SK-N-SH treated with all-trans-retinoic acid at 6 μM for 48 hours (cell line): ENCODE results near the gene KIF3B.

Experiments
- ATAC-seq: fragments of 200-7000 bp; cut with Tn5 transposase; 3 replicates; pipeline ENCODE4 v1.9.1; 2020; ENCODE audit warnings: mild to moderate bottlenecking, moderate library complexity
- ARNTL ChIP-seq: fragments of 450-650 bp; formaldehyde crosslinking; IDR thresholded peaks from 2 replicates; pipeline ENCODE4 v1.5.0; 2020; ENCODE audit warnings: low read depth, mild to moderate bottlenecking, moderate library complexity, borderline replicate concordance
- CSDC2 ChIP-seq: fragments of 250-450 bp; sonication (Bioruptor Pico); IDR thresholded peaks from 2 replicates; pipeline ENCODE4 v1.5.0; 2020; ENCODE audit warnings: mild to moderate bottlenecking, moderate library complexity
- GLIS3 ChIP-seq: fragments of 250-450 bp; sonication (Bioruptor Pico); IDR thresholded peaks from 2 replicates; pipeline ENCODE4 v1.5.0; 2020; ENCODE audit warnings: mild to moderate bottlenecking, moderate library complexity
- ISL1 ChIP-seq: fragments of 250-450 bp; sonication (Bioruptor Pico); IDR thresholded peaks from 2 replicates; pipeline ENCODE4 v2.1.2; 2022; ENCODE audit warnings: mild to moderate bottlenecking, moderate library complexity
- OSR1 ChIP-seq: fragments of 250-450 bp; sonication (Bioruptor Pico); IDR thresholded peaks from 2 replicates; pipeline ENCODE4 v1.8.0; 2022; ENCODE audit warnings: moderate library complexity, mild to moderate bottlenecking, inconsistent platforms
- PPARA ChIP-seq: fragments of 250-450 bp; sonication (Bioruptor Pico); IDR thresholded peaks from 2 replicates; pipeline ENCODE4 v1.5.0; 2020; ENCODE audit warnings: mild to moderate bottlenecking, borderline replicate concordance
- RARB ChIP-seq: fragments of 250-450 bp; sonication (Bioruptor Pico); IDR thresholded peaks from 2 replicates; pipeline ENCODE4 v1.8.0; 2021; ENCODE audit warnings: mild to moderate bottlenecking, moderate library complexity
- SNAI2 ChIP-seq: fragments of 250-450 bp; sonication (Bioruptor Pico); IDR thresholded peaks from 2 replicates; pipeline ENCODE4 v1.5.0; 2020; ENCODE audit warnings: mild to moderate bottlenecking, moderate library complexity
- TCF4 ChIP-seq: fragments of 250-450 bp; sonication (Bioruptor Pico); IDR thresholded peaks from 2 replicates; pipeline ENCODE4 v1.8.0; 2021; ENCODE audit warnings: mild to moderate bottlenecking, moderate library complexity, borderline replicate concordance
- TOX ChIP-seq: fragments of 250-450 bp; sonication (Bioruptor Pico); IDR thresholded peaks from 2 replicates; pipeline ENCODE4 v1.8.0; 2021; ENCODE audit warnings: mild to moderate bottlenecking, moderate library complexity, borderline replicate concordance
- ZFP3 ChIP-seq: fragments of 250-450 bp; sonication (Bioruptor Pico); IDR thresholded peaks from 2 replicates; pipeline ENCODE4 v1.5.0; 2020; ENCODE audit warnings: mild to moderate bottlenecking, moderate library complexity
- ZFP30 ChIP-seq: fragments of 450-650 bp; formaldehyde crosslinking; IDR thresholded peaks from 2 replicates; pipeline ENCODE4 v1.5.0; 2022; ENCODE audit warnings: mild to moderate bottlenecking, moderate library complexity
- ZNF565 ChIP-seq: fragments of 450-650 bp; formaldehyde crosslinking; conservative IDR thresholded peaks from 2 replicates; pipeline ENCODE4 v1.5.0; 2020; ENCODE audit warnings: low read depth, mild to moderate bottlenecking, moderate library complexity
- ZNF70 ChIP-seq: fragments of 450-650 bp; formaldehyde crosslinking; IDR thresholded peaks from 2 replicates; pipeline ENCODE4 v1.5.0; 2020; ENCODE audit warnings: mild to moderate bottlenecking, moderate library complexity
- ZNF8 ChIP-seq: fragments of 450-650 bp; formaldehyde crosslinking; IDR thresholded peaks from 2 replicates; pipeline ENCODE4 v1.5.0; 2020; ENCODE audit warnings: mild to moderate bottlenecking, moderate library complexity
- TF ChIP-seq, protein P1 (sequence below): fragments of 250-450 bp; sonication (Bioruptor Pico); IDR thresholded peaks from 2 replicates; pipeline ENCODE4 v1.8.0; 2020; ENCODE audit warnings: mild to moderate bottlenecking, moderate library complexity, borderline replicate concordance
- TF ChIP-seq, protein P2 (sequence below): fragments of 250-450 bp; sonication (Bioruptor Pico); IDR thresholded peaks from 2 replicates; pipeline ENCODE4 v1.5.1; 2020; ENCODE audit warnings: low read depth, mild to moderate bottlenecking, moderate library complexity
- TF ChIP-seq, protein P3 (sequence below): fragments of 250-450 bp; sonication (Bioruptor Pico); IDR thresholded peaks from 2 replicates; pipeline ENCODE4 v1.5.1; 2021; ENCODE audit warnings: mild to moderate bottlenecking, moderate library complexity
- TF ChIP-seq, protein P4 (sequence below): fragments of 250-450 bp; sonication (Bioruptor Pico); IDR thresholded peaks from 2 replicates; pipeline ENCODE4 v1.8.0; 2021; ENCODE audit warnings: low read depth, mild to moderate bottlenecking, moderate library complexity, borderline replicate concordance
- TF ChIP-seq, protein P5 (sequence below): fragments of 250-450 bp; sonication (Bioruptor Pico); IDR thresholded peaks from 2 replicates; pipeline ENCODE4 v1.5.0; 2020; ENCODE audit warnings: mild to moderate bottlenecking, moderate library complexity

The KIF3B gene

DNA sequence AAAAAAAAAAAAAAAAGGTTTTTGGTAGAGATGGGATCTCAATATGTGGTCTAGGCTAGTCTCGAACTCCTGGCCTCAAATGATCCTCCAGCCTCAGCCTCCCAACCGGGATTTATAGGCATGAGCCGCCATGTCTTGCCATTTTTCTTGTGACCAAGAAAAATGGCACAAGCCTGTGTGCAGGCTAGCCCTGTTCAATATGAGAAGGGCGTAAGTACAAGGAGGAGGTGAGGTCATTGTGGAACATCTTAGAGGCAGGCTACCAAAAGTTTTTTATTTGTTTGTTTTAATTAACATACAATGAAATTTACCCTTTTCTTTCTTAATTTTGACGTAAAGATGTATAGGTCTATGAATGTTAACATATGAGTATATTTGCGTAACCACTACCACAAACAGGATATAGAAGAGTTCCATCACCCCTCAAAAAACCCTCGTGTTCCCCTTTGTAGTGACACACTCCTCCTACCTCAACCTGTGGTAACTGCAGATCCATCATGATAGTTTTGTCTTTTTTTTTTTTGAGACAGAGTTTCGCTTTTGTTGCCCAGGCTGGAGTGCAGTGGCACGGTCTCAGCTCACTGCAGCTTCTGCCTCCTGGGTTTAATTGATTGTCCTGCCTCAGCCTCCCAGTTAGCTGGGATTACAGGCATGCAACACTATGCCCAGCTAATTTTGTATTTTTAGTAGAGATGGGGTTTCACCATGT lies 28.3 kb upstream of the KIF3B start (continued):
- no peak for TF ChIP-seq ZFP30 (CRISPR knock-in tag)
- TF ChIP-seq CSDC2: no peak
- TF ChIP-seq, protein P1, sequence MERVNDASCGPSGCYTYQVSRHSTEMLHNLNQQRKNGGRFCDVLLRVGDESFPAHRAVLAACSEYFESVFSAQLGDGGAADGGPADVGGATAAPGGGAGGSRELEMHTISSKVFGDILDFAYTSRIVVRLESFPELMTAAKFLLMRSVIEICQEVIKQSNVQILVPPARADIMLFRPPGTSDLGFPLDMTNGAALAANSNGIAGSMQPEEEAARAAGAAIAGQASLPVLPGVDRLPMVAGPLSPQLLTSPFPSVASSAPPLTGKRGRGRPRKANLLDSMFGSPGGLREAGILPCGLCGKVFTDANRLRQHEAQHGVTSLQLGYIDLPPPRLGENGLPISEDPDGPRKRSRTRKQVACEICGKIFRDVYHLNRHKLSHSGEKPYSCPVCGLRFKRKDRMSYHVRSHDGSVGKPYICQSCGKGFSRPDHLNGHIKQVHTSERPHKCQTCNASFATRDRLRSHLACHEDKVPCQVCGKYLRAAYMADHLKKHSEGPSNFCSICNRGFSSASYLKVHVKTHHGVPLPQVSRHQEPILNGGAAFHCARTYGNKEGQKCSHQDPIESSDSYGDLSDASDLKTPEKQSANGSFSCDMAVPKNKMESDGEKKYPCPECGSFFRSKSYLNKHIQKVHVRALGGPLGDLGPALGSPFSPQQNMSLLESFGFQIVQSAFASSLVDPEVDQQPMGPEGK (CRISPR knock-in tag): no peak
- no peak for TF ChIP-seq ZNF70 (CRISPR knock-in tag)
- TF ChIP-seq, all 23 proteins: peak for 0

DNA sequence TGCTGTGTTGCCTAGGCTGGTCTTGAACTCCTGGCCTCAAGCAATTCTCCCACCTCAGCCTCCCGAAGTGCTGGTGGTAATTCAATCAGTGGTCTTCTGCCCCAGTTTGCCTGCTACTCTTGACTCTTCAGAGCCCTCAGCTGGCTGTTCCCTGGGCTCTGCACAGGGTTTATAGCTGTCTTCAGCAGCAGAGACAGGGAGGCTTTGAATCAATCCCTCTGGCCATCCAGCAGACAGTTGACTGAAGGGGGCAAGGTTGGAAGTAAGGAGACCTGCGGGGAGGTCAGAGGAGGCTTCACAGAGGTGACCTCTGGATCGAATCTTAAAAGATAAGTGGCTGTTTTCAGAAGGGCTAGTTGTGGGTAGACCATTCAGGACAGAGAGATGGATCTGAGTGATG lies 26.0 kb upstream of the KIF3B start:
- no peak for ATAC-seq
- TF ChIP-seq, protein P2, sequence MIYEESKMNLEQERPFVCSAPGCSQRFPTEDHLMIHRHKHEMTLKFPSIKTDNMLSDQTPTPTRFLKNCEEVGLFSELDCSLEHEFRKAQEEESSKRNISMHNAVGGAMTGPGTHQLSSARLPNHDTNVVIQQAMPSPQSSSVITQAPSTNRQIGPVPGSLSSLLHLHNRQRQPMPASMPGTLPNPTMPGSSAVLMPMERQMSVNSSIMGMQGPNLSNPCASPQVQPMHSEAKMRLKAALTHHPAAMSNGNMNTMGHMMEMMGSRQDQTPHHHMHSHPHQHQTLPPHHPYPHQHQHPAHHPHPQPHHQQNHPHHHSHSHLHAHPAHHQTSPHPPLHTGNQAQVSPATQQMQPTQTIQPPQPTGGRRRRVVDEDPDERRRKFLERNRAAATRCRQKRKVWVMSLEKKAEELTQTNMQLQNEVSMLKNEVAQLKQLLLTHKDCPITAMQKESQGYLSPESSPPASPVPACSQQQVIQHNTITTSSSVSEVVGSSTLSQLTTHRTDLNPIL (CRISPR knock-in tag): no peak
- TF ChIP-seq ZFP30 (CRISPR knock-in tag): no peak
- TF ChIP-seq ZNF565 (CRISPR knock-in tag): no peak
- TF ChIP-seq, protein P3, sequence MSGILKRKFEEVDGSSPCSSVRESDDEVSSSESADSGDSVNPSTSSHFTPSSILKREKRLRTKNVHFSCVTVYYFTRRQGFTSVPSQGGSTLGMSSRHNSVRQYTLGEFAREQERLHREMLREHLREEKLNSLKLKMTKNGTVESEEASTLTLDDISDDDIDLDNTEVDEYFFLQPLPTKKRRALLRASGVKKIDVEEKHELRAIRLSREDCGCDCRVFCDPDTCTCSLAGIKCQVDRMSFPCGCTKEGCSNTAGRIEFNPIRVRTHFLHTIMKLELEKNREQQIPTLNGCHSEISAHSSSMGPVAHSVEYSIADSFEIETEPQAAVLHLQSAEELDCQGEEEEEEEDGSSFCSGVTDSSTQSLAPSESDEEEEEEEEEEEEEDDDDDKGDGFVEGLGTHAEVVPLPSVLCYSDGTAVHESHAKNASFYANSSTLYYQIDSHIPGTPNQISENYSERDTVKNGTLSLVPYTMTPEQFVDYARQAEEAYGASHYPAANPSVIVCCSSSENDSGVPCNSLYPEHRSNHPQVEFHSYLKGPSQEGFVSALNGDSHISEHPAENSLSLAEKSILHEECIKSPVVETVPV (CRISPR knock-in tag): no peak
- no peak for TF ChIP-seq TOX (CRISPR knock-in tag)
- no peak for TF ChIP-seq ARNTL (CRISPR knock-in tag)
- TF ChIP-seq, protein P1 (CRISPR knock-in tag): no peak
- no peak for TF ChIP-seq SNAI2 (CRISPR knock-in tag)
- no peak for TF ChIP-seq RARB (CRISPR knock-in tag)
- no peak for TF ChIP-seq ZNF70 (CRISPR knock-in tag)
- TF ChIP-seq GLIS3 (CRISPR knock-in tag): no peak
- TF ChIP-seq PPARA (CRISPR knock-in tag): no peak
- no peak for TF ChIP-seq TCF4
- TF ChIP-seq, protein P4, sequence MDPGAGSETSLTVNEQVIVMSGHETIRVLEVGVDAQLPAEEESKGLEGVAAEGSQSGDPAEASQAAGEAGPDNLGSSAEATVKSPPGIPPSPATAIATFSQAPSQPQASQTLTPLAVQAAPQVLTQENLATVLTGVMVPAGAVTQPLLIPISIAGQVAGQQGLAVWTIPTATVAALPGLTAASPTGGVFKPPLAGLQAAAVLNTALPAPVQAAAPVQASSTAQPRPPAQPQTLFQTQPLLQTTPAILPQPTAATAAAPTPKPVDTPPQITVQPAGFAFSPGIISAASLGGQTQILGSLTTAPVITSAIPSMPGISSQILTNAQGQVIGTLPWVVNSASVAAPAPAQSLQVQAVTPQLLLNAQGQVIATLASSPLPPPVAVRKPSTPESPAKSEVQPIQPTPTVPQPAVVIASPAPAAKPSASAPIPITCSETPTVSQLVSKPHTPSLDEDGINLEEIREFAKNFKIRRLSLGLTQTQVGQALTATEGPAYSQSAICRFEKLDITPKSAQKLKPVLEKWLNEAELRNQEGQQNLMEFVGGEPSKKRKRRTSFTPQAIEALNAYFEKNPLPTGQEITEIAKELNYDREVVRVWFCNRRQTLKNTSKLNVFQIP (CRISPR knock-in tag): no peak
- TF ChIP-seq OSR1 (CRISPR knock-in tag): no peak
- no peak for TF ChIP-seq ISL1 (CRISPR knock-in tag)

DNA sequence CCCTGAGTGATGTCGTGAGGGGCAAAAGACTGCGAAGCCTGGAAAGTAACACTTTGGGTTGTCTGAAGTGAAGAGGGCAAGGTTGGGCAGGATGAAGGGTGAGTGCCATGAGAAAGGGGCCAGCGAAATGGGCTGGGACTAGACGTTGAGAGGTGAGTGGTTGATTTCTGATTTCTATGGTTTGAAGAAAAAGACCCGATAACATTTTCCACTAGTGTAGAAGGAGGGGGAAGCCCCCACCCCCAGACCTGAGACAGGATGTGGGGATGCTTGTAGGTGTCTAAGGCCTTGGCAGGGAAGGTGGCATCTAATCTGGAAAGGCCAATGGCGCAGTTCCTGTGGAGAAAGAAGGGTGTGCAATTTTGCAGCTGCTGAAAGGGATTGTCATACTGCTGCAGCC lies 25.3 kb upstream of the KIF3B start:
- ATAC-seq: no peak
- TF ChIP-seq RARB (CRISPR knock-in tag): no peak
- TF ChIP-seq ZFP3 (CRISPR knock-in tag): no peak
- TF ChIP-seq ZNF8 (CRISPR knock-in tag): no peak
- TF ChIP-seq TCF4: no peak
- TF ChIP-seq, protein P5, sequence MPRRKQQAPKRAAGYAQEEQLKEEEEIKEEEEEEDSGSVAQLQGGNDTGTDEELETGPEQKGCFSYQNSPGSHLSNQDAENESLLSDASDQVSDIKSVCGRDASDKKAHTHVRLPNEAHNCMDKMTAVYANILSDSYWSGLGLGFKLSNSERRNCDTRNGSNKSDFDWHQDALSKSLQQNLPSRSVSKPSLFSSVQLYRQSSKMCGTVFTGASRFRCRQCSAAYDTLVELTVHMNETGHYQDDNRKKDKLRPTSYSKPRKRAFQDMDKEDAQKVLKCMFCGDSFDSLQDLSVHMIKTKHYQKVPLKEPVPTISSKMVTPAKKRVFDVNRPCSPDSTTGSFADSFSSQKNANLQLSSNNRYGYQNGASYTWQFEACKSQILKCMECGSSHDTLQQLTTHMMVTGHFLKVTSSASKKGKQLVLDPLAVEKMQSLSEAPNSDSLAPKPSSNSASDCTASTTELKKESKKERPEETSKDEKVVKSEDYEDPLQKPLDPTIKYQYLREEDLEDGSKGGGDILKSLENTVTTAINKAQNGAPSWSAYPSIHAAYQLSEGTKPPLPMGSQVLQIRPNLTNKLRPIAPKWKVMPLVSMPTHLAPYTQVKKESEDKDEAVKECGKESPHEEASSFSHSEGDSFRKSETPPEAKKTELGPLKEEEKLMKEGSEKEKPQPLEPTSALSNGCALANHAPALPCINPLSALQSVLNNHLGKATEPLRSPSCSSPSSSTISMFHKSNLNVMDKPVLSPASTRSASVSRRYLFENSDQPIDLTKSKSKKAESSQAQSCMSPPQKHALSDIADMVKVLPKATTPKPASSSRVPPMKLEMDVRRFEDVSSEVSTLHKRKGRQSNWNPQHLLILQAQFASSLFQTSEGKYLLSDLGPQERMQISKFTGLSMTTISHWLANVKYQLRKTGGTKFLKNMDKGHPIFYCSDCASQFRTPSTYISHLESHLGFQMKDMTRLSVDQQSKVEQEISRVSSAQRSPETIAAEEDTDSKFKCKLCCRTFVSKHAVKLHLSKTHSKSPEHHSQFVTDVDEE (CRISPR knock-in tag): no peak
- no peak for TF ChIP-seq ZNF565 (CRISPR knock-in tag)
- no peak for TF ChIP-seq TOX (CRISPR knock-in tag)
- TF ChIP-seq, protein P3 (CRISPR knock-in tag): no peak
- TF ChIP-seq, protein P4 (CRISPR knock-in tag): no peak
- TF ChIP-seq PPARA (CRISPR knock-in tag): no peak
- TF ChIP-seq ZFP30 (CRISPR knock-in tag): no peak
- no peak for TF ChIP-seq OSR1 (CRISPR knock-in tag)
- no peak for TF ChIP-seq ARNTL (CRISPR knock-in tag)
